ENCODE results near the gene RPS6KA1.
"Not testable (repeated sequence)": the region's sequence is repeated elsewhere in the genome, so short reads cannot be mapped to it uniquely, and the experiment has no call there.

The RPS6KA1 gene

DNA sequence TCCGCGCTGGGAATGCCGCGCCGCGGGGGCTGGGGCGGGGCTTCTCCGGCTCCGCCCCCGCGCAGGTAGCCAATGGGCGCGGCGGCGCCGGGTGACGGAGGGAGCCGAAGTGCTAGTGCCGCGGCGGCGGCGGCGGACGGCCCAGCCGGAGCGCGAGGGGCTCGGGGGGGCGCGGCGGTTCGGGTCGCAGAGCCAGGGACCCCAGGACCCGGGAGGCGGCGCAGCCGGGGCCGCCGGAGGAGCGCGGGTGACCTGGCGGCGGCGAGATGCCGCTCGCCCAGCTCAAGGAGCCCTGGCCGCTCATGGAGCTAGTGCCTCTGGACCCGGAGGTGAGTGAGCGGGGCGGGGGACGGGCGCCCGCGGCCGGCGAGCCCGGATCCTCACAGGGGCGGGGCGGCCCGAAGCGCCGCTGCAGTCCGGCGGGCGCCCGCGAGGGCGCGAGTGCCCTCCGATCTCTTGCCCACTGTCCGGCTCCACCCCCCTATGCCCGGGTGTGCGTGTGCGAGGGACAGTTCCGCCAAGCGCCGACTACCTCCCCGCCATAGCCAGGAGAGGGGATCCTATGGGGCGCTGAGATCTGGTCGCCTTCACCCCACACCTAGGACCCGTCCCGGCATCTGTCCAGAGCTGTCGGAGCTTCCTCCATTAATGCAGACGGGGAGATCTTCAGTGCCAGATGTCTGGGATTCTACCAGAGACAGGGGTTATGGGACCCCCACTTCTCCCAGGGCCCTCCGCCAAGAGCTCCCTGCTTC lies at the start of gene RPS6KA1:
Gene RPS6KA1, plus strand, starts transcription at position 107 of the 755 bp plus-strand sequence. Its CDS starts 160 bp downstream, at position 267.
- no peak for FAIRE-seq

DNA sequence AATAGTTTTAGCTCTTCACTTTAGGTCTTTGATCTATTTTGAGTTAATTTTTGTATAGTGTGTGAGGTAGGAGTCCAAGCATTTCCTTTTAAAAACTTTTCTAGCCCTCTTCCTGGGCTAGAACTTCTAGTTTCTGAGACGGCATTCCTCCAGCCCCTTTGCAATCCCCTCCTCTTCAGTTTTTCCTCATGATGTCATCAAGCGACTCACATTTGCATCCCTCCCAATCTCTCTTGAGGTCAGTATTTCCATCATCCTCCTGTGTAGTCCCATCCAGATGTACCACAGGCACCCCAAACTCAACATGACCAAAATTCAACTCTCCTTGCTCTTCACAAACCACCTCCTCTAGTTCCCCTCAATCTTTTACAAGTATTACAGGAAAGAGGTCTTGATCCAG lies 46.6 kb upstream of the RPS6KA1 start:
- no peak for FAIRE-seq

DNA sequence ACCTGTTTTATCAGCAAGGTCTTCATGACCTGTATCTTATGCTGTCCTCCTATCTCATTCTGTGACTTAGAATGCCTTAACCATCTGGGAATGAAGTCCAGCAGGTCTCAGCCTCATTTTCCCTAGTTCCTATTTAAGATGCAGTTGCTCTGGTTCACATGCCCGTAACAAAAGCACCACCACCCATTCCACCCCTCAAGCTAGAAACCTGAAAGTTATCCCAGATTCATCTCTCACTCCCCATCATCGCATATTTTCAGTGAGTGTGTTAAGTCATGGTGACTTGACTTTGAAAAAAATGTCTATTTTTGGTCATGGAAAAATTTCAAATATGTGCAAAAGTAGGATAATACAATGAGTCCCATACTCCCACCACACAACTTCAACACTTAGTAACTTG lies 45.6 kb upstream of the RPS6KA1 start:
- no peak for FAIRE-seq

DNA sequence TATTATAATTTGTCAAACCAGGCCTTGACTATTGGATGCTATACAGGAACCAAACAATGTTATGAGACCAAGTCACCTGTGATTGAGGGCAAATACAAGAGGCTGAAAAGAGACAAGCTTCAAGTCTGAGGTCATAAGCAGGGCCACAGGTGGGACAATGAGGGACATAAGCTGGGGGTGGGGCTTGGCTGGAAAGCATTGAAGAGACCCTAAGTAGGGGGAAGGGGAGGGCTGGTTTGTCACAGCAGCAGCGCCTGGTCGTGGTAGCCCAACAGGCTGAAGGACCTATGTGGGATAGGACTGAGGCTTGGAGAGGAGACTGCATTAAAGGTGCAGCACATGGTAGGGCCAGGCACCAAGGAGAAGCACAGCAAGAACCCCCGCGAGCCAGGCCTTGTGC lies 39.4 kb upstream of the RPS6KA1 start:
- no peak for FAIRE-seq

DNA sequence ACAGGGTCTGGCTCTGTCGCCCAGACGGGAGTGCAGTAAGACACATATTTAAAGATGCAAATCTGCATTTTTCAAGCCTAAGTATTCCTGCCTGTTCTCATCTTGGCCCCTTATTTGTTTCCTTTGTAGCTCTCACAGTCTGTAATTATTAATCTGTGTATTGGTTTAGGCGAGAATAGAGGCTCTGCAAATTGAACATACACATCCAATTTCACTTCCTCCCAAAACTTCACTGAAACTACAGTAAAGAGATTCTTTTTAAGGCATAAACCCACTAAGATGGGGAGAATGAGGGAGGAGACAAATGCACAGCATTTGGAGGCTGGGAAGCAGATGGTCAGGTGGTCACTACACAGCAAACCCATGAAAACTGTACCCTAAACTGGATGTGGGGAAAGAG lies 36.3 kb upstream of the RPS6KA1 start:
- no peak for FAIRE-seq

DNA sequence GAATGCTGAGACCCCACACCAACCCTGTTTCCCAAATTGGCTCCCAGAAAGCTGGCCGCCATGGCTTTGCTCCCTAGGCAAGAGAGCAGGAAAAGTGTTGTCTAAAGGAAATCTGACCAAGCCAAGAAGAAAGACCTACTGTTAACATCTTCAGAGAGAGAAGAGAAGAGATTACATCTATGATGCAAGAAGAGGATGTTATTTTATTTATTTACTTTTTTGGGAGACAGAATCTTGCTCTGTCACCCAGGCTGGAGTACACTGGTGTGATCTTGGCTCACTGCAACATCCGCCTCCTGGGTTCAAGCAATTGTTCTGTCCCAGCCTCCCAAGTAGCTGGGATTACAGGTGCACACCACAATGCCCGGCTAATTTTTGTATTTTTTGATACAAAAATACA lies 35.6 kb upstream of the RPS6KA1 start:
- no peak for FAIRE-seq

DNA sequence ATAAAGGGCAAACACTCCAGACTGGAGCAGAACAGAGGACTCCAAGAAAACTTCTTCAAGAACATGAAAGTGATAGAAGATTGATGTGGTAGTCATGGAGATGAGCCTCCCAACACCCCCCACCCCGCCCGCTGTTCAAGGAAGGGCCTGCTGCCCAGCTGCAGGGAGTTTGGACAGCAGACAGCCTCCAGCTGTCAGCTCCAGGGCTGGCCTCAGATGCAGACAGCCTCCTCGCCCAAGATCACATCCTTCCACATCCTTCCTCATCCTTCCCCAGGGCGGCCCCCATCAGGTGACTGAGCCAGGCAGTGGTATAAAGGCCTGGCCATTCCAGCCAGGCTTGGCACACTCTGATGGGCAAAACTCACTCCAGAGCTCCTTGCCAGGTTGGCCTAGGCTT lies 32.7 kb upstream of the RPS6KA1 start:
- FAIRE-seq = no peak

DNA sequence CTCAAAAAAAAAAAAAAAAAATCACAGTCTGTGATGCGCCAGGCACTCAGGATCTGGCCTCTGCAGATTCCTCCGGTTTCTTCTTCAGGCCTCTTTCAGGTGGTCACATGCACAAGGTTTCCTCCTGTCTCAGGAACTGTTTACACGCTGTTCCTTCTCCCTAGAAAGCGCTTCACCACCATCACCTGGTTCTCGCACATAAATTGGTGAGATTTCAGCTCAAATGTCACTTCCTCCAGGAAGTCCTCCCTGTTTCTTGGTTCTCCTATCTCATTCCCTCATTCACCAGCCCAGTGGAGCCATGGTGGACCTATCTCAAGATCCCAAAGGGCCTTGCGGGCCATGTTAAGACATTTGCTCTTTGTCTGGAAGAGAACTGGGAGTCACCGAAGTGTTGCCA lies 30.7 kb upstream of the RPS6KA1 start:
- FAIRE-seq = no peak

DNA sequence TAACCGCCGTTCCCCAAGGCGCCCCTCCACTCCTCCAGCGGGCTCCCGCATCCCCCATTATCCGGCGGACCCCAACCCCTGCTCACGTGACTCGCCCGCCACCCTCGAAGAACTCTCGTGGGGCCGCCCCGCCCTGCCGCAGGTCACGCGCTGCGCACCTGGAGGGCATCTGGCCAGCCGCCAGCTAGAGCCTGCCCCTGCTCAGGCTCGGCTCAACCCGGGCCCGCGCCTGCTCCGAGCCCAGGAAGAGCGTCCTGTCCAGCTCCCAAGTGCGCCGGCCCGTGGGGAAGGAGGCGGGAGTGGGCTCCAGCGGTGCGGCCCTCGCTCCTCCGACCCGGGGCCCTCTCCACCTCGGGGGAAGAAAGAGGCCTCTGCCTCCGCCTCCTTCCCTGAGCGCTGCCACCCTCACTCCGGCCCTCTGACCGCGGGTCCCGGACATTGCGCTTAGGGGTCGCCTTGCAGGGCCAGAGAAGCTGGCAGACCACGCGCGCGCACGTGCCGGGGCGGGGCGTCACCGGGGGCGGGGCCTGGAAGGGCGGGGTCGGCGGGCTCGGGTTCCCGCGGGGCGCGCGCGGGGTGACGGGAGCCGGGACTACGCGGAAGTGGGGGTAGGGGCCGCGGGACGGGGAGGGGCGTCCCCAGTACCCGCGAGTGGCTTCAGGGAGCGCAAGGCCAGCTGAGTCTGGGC lies 28.9 kb upstream of the RPS6KA1 start:
- no peak for FAIRE-seq

DNA sequence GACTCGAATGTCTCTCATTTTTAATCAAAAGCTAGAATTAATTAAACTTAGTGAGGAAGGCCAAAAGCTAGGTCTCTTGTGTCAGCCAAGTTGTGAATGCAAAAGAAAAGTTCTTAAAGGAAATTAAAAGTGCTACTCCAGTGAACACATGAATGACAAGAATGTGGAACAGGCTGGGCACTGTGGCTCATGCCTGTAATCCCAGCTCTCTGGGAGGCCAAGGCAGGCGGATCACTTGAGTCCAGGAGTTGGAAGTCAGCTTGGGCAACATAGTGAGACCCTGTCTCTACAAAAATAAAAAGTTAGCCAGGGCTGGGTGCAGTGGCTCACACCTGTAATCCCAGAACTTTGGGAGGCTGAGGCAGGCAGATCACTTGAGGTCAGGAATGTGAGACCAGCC lies 18.9 kb upstream of the RPS6KA1 start:
- not testable (repeated sequence) for FAIRE-seq

DNA sequence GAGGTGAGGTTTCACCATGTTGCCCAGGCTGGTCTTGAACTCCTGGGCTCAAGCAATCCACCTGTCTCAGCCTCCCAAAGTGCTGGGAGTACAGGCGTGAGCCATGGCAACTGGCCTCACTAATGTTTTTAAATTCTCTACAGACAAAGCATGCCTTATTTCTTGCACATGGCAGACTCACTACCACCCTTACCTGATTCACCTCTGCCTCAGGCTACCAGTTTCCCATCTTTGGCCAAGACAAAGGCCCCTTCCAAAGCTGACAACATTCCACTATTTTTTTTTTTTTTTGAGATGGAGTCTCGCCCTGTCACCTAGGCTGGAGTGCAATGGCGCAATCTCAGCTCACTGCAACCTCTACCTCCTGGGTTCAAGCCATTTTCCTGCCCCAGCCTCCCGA lies 13.7 kb upstream of the RPS6KA1 start:
- not testable (repeated sequence) for FAIRE-seq

DNA sequence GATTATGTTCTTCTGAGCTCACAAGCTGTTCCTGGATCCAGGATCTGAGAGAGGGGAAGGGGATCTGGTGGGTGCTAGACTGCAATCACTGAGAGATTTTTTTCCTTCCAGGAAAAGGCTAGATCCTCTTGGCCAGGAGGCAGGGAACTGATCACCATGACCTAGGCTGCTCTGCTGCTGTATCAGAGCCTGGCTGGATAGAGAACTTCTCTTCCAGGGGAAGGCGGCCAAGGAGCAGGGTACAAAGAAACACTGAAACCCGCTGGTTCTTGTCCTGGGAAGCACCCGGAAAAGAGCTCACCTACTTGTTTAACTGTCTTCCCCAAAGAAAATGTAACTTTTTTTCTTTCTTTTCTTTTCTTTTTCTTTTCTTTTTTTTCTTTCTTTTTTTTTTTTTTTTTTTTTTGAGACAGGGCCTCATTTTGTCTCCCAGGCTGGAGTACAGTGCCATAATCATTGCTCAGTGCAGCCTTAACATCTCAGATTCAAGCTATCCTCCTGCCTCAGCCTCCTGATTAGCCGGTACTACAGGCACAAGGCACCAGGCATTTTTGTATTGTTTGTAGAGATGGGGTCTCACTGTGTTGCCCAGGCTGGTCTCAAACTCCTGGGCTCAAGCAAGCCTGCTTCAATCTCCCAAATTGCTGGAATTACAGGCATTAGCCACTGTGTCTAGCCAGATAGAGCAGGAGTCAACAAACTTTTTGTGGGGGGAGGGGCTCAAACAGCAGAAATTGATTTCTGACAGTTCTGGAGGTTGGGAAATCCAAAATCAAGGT lies 12.4 kb upstream of the RPS6KA1 start:
- FAIRE-seq = no peak

DNA sequence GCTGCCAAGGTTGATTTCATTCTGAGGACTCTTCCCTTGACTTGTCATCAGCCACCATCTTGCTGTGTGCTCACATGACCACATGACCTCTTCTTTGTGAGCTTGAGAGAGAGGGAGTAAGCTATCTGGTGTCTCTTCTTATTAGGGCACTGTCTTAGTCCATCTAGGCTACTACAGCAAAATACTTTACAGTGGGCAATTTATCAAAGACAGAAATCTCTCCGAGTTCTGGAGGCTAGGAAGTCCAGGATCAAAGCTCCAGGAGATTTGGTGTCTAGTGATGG lies 11.9 kb upstream of the RPS6KA1 start:
- no peak for FAIRE-seq

DNA sequence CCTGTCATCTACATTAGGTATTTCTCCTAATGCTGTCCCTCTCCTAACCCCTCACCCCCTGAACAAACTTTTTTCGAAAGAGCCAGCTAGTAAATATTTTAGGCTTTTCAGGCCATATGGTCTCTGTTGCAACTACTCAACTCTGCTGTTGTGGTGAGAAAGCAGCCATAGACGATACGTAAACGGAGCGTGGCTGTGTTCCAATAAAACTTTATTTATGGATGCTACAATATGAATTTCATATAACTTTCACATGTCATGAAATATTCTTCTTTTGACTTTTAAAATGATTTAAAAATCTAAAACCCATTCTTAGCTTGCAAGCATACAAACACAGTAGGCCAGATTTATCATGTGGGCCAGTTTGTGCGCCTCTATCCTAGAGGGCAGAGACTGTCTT lies 11.2 kb upstream of the RPS6KA1 start:
- FAIRE-seq = no peak

DNA sequence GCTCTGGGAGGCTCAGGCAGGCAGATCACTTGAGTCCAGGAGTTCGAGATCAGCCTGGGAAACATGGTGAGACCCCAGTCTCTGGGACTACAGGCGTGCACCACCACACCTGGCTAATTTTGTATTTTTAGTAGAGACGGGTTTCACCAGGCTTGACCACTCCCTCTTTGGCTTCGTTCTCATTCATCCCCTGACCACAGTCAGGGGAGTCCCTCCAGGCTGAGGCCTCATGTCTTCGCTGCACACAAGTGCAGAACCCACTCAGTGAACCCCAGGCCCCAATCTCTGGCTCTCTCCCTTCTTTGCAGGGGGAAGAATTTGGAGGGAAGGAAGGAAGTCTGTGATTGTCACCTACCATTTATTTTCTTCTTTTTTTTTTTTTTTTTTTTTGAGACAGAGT lies 9.2 kb upstream of the RPS6KA1 start:
- no peak for FAIRE-seq

DNA sequence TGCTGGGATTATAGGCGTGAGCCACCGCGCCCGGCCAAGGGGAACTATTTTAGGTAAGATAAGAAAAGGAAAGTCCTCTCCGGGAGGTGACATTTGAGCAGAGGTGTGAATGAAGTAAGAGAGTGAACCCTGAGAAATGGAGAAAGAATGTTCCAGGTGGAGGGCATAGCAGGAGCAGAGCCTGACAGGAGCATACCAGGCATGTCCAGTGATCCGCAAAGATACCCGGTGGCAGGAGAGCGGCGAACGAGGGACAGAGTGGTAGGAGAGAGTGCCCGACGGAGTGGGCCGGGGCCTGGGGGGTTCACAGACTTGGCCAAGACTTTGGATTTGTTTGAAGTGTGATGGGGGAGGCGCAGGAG lies 7.9 kb upstream of the RPS6KA1 start:
- FAIRE-seq = no peak

DNA sequence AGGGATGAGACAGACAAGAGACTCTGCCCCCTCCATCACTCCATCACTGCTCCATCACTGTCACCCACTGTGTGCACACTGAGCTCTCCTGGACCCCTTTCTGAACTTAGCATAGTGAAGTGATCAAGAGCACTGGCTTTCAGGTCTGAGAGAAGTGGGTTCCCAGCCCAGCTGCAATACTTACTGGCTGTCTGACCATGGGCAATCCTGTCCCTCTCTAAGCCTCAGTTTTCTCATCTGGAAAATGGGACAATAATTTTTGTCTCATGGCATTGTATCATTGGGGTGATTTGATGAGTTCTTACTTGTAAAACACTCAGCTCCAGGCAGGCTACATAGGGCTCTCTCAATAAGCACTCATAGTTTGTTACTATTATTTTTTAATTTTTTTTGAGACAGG lies 7.5 kb upstream of the RPS6KA1 start:
- FAIRE-seq = no peak

DNA sequence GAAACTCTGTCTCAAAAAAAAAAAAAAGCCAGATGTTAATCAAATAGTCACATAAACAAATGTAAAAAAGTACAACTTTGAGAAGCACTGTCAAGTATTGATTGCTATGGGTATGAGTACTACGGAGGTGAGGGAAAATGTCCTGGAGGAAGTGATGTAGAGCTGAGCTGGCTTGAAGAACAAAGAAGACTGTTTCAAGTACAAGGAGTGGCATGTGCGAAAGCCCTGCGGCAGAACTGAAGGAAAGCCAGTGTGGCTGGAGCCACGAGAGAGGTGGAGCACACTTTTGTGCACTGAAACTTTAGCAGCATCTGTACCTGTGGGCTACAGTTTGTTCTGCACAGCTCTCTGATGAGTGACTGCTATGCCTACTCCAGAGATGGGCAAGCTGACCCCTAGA lies 5.4 kb upstream of the RPS6KA1 start:
- no peak for FAIRE-seq

DNA sequence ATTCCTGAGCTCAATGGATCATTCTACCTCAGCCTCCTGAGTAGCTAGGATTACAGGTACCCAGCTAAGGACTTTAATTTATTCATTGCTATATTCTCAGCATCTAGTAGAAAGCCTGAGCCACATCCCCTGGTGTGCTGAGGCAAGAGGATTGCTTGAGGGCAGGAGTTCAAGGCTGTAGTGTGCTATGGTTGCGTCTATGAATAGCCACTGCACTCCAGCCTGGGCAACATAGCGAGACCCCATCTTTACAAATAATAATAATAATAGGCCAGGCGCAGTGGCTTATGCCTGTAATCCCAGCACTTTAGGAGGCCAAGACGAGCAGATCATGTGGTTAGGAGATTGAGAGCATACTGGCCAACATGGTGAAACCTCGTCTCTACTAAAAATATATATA lies 3.3 kb upstream of the RPS6KA1 start:
- FAIRE-seq = no peak

DNA sequence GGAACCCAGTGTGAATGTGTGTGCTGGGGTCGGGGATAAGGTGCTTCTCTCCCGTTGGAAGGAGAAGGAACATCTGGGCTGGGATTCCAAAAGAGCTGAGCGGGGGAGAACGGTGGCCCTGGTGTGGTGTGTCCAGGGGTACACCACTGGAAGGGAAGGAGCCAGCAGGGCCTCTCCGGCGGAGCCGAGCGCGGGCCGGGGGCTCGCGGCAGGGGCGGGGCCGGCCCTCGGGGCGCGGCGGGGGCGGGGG lies 231 bp upstream of the RPS6KA1 start:
- no peak for FAIRE-seq

DNA sequence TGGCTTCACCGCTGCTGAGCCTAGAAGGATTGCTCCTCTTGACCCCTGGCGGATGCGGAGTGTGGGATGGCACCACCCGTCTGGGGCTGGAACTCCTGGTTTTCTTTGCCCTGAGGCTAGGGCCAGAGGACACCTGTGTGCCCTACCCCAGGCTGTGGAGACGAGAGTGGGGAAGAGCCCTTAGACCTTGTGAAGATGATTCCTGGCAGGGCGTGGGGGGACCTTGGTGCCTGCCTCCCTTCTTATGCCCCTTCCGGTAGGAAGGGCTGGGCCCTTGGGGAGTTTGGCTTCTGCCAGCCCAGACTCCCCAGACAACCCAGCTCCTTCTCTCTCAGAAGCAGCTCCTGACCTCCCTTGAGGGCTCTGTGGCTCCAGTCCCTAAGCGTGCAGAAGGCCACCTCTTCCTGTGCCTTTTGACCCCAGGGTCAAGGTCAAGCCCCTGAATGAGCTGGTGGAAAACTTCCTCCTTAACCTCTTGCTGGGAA lies 891 bp downstream of the RPS6KA1 start:
- FAIRE-seq = no peak

DNA sequence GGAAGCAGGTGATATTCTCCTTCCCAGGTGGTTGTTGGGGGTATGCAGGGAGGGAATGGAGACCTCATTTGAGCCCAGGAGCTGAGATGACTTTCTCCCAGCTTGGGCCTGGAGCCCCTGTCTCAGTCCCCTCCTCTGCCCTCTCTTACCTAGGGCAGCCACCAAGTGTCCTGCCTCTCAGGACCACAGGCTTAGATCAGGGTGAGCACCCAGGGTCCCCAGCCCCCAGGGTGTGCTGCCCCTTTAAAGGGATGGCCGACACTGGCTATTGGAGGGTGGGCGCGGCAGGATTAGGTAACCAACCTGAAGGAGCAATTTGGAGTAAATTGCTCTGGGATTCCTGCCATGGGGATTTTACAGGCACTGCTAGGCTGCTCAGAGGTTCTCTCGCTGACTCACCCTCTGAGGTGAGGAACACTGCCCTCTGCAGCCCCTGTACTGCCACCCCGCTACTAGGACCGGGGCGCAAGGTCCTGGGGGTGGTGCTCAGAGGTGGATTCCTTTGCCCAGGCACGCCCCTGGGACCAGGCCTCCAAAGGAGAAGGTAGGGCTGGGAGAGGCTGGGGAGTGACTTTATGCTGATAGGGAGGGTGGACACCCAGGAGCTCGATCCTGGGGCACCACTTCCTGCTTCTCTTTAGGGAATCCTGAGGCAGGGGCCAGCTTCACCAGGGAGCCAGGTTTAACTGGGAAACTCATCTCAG lies 1.5 kb downstream of the RPS6KA1 start:
- FAIRE-seq = no peak

DNA sequence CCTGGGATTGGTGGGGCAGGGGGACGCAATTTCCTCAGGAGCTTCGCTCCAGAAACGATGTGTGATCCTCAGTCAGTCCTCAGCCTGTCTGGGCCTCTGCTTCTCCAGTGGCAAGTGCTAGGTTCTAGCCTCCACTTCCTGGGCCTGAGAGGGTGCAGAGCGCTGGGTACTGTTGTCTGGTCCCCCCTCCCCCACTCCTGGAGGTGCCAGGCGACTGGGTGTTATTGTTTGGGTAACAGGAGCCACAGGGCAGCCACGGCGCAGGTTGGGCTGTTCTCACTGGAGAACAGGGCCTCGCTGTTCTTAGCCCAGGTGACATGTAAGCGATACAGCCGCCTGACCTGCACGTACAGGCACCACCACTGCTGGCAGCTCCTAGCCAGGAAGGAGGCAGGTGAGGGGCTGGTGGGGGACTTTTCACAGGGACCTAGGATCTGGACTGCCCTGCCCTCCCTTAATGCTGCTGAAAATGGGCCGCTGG lies 2.1 kb downstream of the RPS6KA1 start:
- no peak for FAIRE-seq
